WTC11 (cell line): ENCODE data around the gene CORO2B. TPM values are rescaled to one million over a fixed set of nuclear protein-coding genes. Genes with fewer than 3 reads are reported as not detected.

Experiments
- ATAC-seq: fragments of 200-7000 bp; cut with Tn5 transposase; 2 replicates; pipeline ENCODE4 v1.10.0; 2021; ENCODE audit warnings: mild to moderate bottlenecking, moderate library complexity
- CTCF ChIA-PET: fragments of 300-600 bp; sonication (Branson Sonifier 250); formaldehyde crosslinking; loops from one replicate; lab custom pipeline; 2021; ENCODE audit warnings: antibody characterized with exemption; lab: Charles Lee
- POLR2A ChIA-PET: fragments of 350-600 bp; sonication (Branson Sonifier 250); formaldehyde crosslinking; loops from one replicate; lab custom pipeline; 2021; ENCODE audit warnings: antibody characterized with exemption; lab: Charles Lee
- DNase-seq: peaks from one replicate; pipeline ENCODE4 v3.0.0; 2021; ENCODE audit warnings: low spot score
- H3K27ac Mint-ChIP-seq: 2 replicates; pipeline ENCODE4 v1.8.0; 2021; ENCODE audit warnings: mixed read lengths
- H3K27me3 Mint-ChIP-seq: 2 replicates; pipeline ENCODE4 v1.8.0; 2021; ENCODE audit warnings: low read depth, mild to moderate bottlenecking, moderate library complexity, mixed read lengths
- H3K36me3 Mint-ChIP-seq: 2 replicates; pipeline ENCODE4 v1.8.0; 2021; ENCODE audit warnings: mixed read lengths
- H3K4me1 Mint-ChIP-seq: 2 replicates; pipeline ENCODE4 v1.8.0; 2022; ENCODE audit warnings: mixed read lengths
- H3K4me3 Mint-ChIP-seq: 2 replicates; pipeline ENCODE4 v1.8.0; 2021; ENCODE audit warnings: mild to moderate bottlenecking, moderate library complexity, mixed read lengths
- H3K9me3 Mint-ChIP-seq: 2 replicates; pipeline ENCODE4 v1.8.0; 2021; ENCODE audit warnings: mixed read lengths
- ATF1 ChIP-seq: sonication (generic); formaldehyde crosslinking; IDR thresholded peaks from 2 replicates; pipeline ENCODE4 v1.8.1; 2023; ENCODE audit warnings: mild to moderate bottlenecking, moderate library complexity, missing genetic modification reagents
- CREM ChIP-seq: sonication (generic); formaldehyde crosslinking; IDR thresholded peaks from 2 replicates; pipeline ENCODE4 v1.8.1; 2022; ENCODE audit warnings: mild to moderate bottlenecking, missing genetic modification reagents, moderate library complexity
- NFE2L1 ChIP-seq: sonication (generic); formaldehyde crosslinking; IDR thresholded peaks from 2 replicates; pipeline ENCODE4 v1.8.1; 2023; ENCODE audit warnings: missing genetic modification reagents
- OVOL2 ChIP-seq: fragments of 250-450 bp; sonication (Bioruptor Pico); IDR thresholded peaks from 2 replicates; pipeline ENCODE4 v1.9.0; 2021; ENCODE audit warnings: mild to moderate bottlenecking, borderline replicate concordance
- RORB ChIP-seq: fragments of 250-450 bp; sonication (Bioruptor Pico); IDR thresholded peaks from 2 replicates; pipeline ENCODE4 v1.9.0; 2021; ENCODE audit warnings: mild to moderate bottlenecking
- TEAD4 ChIP-seq: sonication (generic); formaldehyde crosslinking; IDR thresholded peaks from 2 replicates; pipeline ENCODE4 v1.8.0; 2022; ENCODE audit warnings: mild to moderate bottlenecking, missing genetic modification reagents
- ZBTB21 ChIP-seq: sonication (generic); formaldehyde crosslinking; IDR thresholded peaks from 2 replicates; pipeline ENCODE4 v1.8.1; 2023; ENCODE audit warnings: mild to moderate bottlenecking, missing genetic modification reagents, borderline replicate concordance
- total RNA-seq: library from RNA; stranded (reverse); gene quantifications from 3 replicates; pipeline ENCODE4 v1.2.3, GENCODE V29; 2021
- TF ChIP-seq, protein P1 (sequence below): sonication (generic); formaldehyde crosslinking; IDR thresholded peaks from 2 replicates; pipeline ENCODE4 v1.8.1; 2022; ENCODE audit warnings: mild to moderate bottlenecking, moderate library complexity, missing genetic modification reagents
- TF ChIP-seq, protein P2 (sequence below): sonication (generic); formaldehyde crosslinking; IDR thresholded peaks from 2 replicates; pipeline ENCODE4 v1.8.1; 2023; ENCODE audit warnings: mild to moderate bottlenecking, missing genetic modification reagents, borderline replicate concordance
- TF ChIP-seq, protein P3 (sequence below): fragments of 200-600 bp; IDR thresholded peaks from 2 replicates; pipeline ENCODE4 v1.8.0; 2022; ENCODE audit warnings: antibody characterized with exemption
- TF ChIP-seq, protein P4 (sequence below): sonication (generic); formaldehyde crosslinking; IDR thresholded peaks from 2 replicates; pipeline ENCODE4 v1.8.0; 2023; ENCODE audit warnings: mild to moderate bottlenecking, missing genetic modification reagents
- TF ChIP-seq, protein P5 (sequence below): sonication (generic); formaldehyde crosslinking; IDR thresholded peaks from 2 replicates; pipeline ENCODE4 v1.8.1; 2022; ENCODE audit warnings: mild to moderate bottlenecking, missing genetic modification reagents, moderate library complexity, borderline replicate concordance
- TF ChIP-seq, protein P6 (sequence below): sonication (generic); formaldehyde crosslinking; IDR thresholded peaks from 2 replicates; pipeline ENCODE4 v1.8.0; 2022; ENCODE audit warnings: mild to moderate bottlenecking, missing genetic modification reagents

CORO2B gene
- total RNA-seq, 1 experiment from 2014 or later = 4.9 TPM

DNA sequence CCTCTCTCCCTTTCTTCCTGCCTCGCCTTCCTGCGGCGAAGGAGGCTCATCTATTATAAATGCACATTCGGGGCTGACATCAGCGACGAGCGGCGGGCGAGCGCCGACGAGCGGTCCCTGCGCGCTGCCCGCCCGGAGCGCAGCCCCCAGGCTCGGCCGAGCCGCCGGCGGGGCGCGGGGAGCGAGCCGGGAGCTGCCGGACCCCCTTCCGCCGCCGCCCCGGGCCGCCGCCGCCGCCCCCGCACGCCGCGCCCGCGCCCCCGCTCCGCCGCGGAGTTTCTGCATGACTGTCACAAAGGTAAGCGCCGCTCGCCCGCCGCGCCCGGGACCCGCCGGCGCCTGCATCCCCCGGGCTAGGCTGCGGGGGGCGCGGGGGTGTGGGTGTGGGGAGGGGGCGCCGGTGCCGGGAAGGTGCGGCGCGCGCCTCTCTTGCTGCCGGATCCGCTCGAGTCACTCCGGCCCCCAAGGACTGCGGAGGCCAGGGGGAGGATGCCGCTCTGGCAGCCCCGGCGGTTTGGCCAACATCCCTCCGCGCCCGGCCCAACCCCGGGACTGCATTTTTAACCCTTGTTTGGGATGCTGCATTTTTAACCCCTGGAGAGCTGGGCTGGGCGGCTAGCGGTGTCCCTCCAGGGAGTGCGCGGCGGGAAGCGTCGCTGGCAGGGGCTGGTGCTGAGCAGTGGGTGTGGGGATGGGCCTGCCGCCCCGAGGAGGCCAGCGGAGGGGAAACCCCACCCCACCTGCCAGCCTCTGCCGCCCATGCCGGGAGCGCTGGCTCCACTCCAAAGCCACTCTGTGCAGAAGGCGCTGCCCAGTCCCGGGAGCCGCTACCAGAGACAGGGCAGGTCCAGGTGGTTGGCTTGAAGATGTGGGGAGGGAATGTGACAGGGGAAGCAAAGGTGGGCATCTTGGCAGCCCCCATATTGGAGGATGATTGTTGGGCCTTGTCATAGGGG, at the start of gene CORO2B (continued):
- TF ChIP-seq OVOL2 (no peak), TEAD4 (CRISPR knock-in tag) (no peak), RORB (no peak)
- TF ChIP-seq, protein P1, sequence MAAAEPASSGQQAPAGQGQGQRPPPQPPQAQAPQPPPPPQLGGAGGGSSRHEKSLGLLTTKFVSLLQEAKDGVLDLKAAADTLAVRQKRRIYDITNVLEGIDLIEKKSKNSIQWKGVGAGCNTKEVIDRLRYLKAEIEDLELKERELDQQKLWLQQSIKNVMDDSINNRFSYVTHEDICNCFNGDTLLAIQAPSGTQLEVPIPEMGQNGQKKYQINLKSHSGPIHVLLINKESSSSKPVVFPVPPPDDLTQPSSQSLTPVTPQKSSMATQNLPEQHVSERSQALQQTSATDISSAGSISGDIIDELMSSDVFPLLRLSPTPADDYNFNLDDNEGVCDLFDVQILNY (CRISPR knock-in tag) = peak; percentile 64; the same call in 1 of the 2 replicates

DNA sequence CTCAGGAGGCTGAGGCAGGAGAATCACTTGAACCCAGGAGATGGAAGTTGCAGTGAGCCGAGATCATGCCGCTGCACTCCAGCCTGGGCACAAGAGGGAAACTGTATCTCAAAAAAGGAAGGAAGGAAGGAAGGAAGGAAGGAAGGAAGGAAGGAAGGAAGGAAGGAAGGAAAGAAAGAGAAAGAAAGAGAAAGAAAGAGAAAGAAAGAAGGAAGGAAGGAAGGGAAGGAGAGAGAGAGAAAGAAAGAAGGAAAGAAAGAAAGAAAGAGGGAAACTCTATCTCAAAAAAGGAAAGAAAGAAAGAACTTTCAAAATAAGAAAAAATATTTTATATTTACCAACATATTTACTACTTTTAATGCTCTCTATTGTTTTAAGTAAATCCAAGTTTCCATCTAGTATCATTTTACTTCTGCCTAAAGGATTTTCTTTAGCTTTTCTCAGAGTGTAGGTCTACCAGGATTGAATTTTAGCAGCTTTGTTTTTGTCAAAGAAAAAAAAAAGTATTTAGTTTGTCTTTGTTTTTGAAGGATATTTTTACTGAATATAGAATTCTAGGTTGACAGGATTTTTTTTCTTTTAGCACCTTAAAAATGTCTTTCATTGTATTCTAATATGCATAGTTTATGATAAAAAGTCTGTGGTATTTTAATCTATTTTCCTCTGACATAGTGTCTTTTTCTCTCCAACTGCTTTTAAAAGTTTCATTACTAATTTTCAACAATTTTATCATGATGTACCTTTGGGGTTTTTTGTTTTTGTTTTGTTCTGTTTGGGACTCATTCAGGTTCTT, 47.2 kb upstream of the CORO2B start:
- TF ChIP-seq, protein P2, sequence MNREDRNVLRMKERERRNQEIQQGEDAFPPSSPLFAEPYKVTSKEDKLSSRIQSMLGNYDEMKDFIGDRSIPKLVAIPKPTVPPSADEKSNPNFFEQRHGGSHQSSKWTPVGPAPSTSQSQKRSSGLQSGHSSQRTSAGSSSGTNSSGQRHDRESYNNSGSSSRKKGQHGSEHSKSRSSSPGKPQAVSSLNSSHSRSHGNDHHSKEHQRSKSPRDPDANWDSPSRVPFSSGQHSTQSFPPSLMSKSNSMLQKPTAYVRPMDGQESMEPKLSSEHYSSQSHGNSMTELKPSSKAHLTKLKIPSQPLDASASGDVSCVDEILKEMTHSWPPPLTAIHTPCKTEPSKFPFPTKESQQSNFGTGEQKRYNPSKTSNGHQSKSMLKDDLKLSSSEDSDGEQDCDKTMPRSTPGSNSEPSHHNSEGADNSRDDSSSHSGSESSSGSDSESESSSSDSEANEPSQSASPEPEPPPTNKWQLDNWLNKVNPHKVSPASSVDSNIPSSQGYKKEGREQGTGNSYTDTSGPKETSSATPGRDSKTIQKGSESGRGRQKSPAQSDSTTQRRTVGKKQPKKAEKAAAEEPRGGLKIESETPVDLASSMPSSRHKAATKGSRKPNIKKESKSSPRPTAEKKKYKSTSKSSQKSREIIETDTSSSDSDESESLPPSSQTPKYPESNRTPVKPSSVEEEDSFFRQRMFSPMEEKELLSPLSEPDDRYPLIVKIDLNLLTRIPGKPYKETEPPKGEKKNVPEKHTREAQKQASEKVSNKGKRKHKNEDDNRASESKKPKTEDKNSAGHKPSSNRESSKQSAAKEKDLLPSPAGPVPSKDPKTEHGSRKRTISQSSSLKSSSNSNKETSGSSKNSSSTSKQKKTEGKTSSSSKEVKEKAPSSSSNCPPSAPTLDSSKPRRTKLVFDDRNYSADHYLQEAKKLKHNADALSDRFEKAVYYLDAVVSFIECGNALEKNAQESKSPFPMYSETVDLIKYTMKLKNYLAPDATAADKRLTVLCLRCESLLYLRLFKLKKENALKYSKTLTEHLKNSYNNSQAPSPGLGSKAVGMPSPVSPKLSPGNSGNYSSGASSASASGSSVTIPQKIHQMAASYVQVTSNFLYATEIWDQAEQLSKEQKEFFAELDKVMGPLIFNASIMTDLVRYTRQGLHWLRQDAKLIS (CRISPR knock-in tag) = no peak
- TF ChIP-seq NFE2L1 (CRISPR knock-in tag) (no peak), CREM (CRISPR knock-in tag) (no peak), ATF1 (no peak)
- TF ChIP-seq, all 79 proteins: peak for 0
- Mint-ChIP-seq H3K4me1 (peaks cover 2% of the 10 kb centered on the region; the same call in 1 of the 2 replicates), H3K27ac (no peak overlapping the region), H3K27me3 (no peaks in the 10 kb centered on the region; the same call in 1 of the 2 replicates), H3K36me3 (peaks cover 6% of the 10 kb centered on the region; the same call in 1 of the 2 replicates), H3K4me3 (no peak overlapping the region), H3K9me3 (peaks cover 29% of the 10 kb centered on the region)
- ChIA-PET CTCF (no interaction called here), POLR2A (interaction anchor here (0.7 kb wide), 1 partner anchor 504 kb away, joined by 6 read pairs; no protein-coding TSS in a partner anchor)
- no peak for ATAC-seq
- DNase-seq = no peak

DNA sequence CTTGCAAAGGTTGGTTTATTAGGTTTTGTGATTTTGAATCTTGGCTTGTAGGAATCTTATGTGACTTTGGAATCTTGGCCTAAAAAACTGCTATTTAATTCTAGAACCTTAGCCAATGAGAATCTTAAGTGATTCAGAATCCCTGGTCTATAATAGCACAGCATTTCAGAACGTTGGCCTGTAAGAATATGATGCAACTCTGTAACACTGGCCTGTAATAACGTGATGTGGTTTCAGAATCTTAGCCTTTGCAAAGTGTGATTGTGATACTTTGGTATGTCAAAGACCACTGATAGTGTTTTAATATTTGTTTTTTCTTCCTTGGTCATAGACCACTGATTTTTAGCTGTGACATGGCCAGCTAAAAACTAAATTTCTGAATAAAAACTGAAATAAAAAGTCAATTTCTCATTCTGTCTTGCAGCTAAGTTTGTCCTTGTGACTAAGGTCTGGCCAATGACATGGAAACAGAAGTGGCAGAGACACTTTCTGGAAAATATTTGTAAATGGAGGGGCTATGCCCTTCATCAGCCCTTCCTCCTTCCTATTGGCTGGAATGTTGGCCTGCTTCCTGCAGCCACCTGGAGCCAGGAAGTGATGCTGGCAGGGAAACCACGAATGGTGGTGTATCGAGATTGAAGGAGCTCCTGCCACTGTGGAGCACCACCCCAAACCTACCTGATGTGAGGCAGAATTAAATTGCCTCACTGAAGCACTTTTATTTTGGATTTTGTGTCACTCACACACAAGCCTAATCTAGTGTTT, 42.3 kb upstream of the CORO2B start:
- Mint-ChIP-seq H3K36me3 (peaks cover 16% of the 10 kb centered on the region), H3K4me3 (no peak overlapping the region), H3K27me3 (peaks cover 4% of the 10 kb centered on the region; the same call in 1 of the 2 replicates), H3K9me3 (peaks cover 40% of the 10 kb centered on the region), H3K27ac (no peak overlapping the region), H3K4me1 (no peaks in the 10 kb centered on the region)
- CTCF ChIA-PET = interaction anchor here (0.7 kb wide), 1 partner anchor 14 kb away, joined by 3 read pairs; no protein-coding TSS in a partner anchor
- POLR2A ChIA-PET = no interaction called here
- ATAC-seq (no peak), DNase-seq (no peak)
- TF ChIP-seq, protein P3, sequence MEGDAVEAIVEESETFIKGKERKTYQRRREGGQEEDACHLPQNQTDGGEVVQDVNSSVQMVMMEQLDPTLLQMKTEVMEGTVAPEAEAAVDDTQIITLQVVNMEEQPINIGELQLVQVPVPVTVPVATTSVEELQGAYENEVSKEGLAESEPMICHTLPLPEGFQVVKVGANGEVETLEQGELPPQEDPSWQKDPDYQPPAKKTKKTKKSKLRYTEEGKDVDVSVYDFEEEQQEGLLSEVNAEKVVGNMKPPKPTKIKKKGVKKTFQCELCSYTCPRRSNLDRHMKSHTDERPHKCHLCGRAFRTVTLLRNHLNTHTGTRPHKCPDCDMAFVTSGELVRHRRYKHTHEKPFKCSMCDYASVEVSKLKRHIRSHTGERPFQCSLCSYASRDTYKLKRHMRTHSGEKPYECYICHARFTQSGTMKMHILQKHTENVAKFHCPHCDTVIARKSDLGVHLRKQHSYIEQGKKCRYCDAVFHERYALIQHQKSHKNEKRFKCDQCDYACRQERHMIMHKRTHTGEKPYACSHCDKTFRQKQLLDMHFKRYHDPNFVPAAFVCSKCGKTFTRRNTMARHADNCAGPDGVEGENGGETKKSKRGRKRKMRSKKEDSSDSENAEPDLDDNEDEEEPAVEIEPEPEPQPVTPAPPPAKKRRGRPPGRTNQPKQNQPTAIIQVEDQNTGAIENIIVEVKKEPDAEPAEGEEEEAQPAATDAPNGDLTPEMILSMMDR = no peak
- TF ChIP-seq, protein P4, sequence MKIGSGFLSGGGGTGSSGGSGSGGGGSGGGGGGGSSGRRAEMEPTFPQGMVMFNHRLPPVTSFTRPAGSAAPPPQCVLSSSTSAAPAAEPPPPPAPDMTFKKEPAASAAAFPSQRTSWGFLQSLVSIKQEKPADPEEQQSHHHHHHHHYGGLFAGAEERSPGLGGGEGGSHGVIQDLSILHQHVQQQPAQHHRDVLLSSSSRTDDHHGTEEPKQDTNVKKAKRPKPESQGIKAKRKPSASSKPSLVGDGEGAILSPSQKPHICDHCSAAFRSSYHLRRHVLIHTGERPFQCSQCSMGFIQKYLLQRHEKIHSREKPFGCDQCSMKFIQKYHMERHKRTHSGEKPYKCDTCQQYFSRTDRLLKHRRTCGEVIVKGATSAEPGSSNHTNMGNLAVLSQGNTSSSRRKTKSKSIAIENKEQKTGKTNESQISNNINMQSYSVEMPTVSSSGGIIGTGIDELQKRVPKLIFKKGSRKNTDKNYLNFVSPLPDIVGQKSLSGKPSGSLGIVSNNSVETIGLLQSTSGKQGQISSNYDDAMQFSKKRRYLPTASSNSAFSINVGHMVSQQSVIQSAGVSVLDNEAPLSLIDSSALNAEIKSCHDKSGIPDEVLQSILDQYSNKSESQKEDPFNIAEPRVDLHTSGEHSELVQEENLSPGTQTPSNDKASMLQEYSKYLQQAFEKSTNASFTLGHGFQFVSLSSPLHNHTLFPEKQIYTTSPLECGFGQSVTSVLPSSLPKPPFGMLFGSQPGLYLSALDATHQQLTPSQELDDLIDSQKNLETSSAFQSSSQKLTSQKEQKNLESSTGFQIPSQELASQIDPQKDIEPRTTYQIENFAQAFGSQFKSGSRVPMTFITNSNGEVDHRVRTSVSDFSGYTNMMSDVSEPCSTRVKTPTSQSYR (CRISPR knock-in tag) = no peak
- TF ChIP-seq ZBTB21 (CRISPR knock-in tag) = no peak
- TF ChIP-seq, protein P5, sequence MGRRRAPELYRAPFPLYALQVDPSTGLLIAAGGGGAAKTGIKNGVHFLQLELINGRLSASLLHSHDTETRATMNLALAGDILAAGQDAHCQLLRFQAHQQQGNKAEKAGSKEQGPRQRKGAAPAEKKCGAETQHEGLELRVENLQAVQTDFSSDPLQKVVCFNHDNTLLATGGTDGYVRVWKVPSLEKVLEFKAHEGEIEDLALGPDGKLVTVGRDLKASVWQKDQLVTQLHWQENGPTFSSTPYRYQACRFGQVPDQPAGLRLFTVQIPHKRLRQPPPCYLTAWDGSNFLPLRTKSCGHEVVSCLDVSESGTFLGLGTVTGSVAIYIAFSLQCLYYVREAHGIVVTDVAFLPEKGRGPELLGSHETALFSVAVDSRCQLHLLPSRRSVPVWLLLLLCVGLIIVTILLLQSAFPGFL (CRISPR knock-in tag) = no peak
- TF ChIP-seq, protein P6, sequence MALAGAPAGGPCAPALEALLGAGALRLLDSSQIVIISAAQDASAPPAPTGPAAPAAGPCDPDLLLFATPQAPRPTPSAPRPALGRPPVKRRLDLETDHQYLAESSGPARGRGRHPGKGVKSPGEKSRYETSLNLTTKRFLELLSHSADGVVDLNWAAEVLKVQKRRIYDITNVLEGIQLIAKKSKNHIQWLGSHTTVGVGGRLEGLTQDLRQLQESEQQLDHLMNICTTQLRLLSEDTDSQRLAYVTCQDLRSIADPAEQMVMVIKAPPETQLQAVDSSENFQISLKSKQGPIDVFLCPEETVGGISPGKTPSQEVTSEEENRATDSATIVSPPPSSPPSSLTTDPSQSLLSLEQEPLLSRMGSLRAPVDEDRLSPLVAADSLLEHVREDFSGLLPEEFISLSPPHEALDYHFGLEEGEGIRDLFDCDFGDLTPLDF (CRISPR knock-in tag) = no peak
